WERI-Rb-1 (cell line): ENCODE results near the gene UCK2.

Experiments used
- DNase-seq: peaks from one replicate; pipeline ENCODE4 v3.0.0-alpha.2; 2020
- H3K27ac ChIP-seq: fragments of 250-450 bp; sonication (Bioruptor Pico); 2 replicates; pipeline ENCODE4 v1.5.1; 2020; ENCODE audit warnings: mild to moderate bottlenecking, moderate library complexity
- H3K27me3 ChIP-seq: fragments of 250-450 bp; sonication (Bioruptor Pico); 2 replicates; pipeline ENCODE4 v1.5.1; 2021; ENCODE audit warnings: mild to moderate bottlenecking, low read depth, moderate library complexity; ENCODE audit not compliant: insufficient read depth, severe bottlenecking
- H3K36me3 ChIP-seq: fragments of 250-450 bp; sonication (Bioruptor Pico); 2 replicates; pipeline ENCODE4 v1.5.1; 2020; ENCODE audit warnings: mild to moderate bottlenecking, moderate library complexity
- H3K4me3 ChIP-seq: 2 replicates; pipeline ENCODE4 v1.5.1; 2011; ENCODE audit warnings: low read depth, mild to moderate bottlenecking, control low read depth, low read length
- H3K9me3 ChIP-seq: fragments of 250-450 bp; sonication (Bioruptor Pico); 2 replicates; pipeline ENCODE4 v1.5.1; 2021; ENCODE audit warnings: mild to moderate bottlenecking, moderate library complexity; ENCODE audit not compliant: severe bottlenecking
- TF ChIP-seq, protein P1 (sequence below): IDR thresholded peaks from 2 replicates; pipeline ENCODE4 v1.5.1; 2011; ENCODE audit warnings: low read depth, mild to moderate bottlenecking, control low read depth, inconsistent platforms, low read length

UCK2 gene

DNA sequence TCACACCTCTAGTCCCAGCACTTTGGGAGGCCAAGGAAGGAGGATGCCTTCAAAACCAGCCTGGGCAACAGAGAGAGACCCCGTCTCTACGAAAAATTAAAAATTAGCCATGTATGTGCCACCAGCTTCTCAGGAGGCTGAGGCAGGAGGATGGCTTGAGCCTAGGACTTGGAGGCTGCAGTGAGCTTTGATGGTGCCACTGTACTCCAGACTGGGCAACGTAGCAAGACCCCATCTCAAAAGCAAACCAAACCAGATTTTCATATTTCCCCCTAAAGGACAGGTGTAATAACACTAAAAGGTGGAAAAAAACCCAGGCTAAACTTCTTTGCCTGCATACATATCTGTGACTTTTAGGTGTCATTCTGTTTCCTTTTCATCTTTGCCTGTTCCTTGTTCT is 3.7 kb downstream of the UCK2 start:
- TF ChIP-seq, protein P1, sequence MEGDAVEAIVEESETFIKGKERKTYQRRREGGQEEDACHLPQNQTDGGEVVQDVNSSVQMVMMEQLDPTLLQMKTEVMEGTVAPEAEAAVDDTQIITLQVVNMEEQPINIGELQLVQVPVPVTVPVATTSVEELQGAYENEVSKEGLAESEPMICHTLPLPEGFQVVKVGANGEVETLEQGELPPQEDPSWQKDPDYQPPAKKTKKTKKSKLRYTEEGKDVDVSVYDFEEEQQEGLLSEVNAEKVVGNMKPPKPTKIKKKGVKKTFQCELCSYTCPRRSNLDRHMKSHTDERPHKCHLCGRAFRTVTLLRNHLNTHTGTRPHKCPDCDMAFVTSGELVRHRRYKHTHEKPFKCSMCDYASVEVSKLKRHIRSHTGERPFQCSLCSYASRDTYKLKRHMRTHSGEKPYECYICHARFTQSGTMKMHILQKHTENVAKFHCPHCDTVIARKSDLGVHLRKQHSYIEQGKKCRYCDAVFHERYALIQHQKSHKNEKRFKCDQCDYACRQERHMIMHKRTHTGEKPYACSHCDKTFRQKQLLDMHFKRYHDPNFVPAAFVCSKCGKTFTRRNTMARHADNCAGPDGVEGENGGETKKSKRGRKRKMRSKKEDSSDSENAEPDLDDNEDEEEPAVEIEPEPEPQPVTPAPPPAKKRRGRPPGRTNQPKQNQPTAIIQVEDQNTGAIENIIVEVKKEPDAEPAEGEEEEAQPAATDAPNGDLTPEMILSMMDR = no peak
- no peak for DNase-seq
- H3K27me3 ChIP-seq = no peaks in the 10 kb centered on the region
- H3K27ac ChIP-seq = no peak overlapping the region
- no peaks in the 10 kb centered on the region for H3K9me3 ChIP-seq
- no peak overlapping the region for H3K4me3 ChIP-seq
- H3K36me3 ChIP-seq = peaks cover 17% of the 10 kb centered on the region

DNA sequence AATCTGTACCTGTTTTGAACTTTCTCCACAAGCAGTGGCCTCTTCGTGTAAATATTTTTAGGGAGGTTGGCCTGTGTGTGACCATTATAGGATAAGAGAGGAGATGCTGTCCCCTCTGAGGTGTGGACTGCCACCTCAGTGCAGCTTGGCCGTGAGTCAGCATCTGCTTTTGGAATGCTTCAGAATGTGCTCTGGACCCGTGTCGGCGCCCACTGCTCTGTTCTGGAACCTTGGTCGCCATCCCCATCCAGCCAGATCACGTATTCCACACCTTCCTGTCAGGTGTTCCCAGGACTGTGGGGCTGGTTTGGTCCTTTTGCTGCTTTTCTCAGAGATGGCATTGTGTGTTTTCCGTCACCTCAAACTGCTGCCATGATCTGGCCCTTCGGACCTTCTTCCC is 5.5 kb downstream of the UCK2 start:
- TF ChIP-seq, protein P1 = no peak
- H3K27ac ChIP-seq = no peak overlapping the region
- no peak overlapping the region for H3K4me3 ChIP-seq
- no peaks in the 10 kb centered on the region for H3K9me3 ChIP-seq
- no peak for DNase-seq
- H3K27me3 ChIP-seq = no peaks in the 10 kb centered on the region
- H3K36me3 ChIP-seq = peaks cover 28% of the 10 kb centered on the region

DNA sequence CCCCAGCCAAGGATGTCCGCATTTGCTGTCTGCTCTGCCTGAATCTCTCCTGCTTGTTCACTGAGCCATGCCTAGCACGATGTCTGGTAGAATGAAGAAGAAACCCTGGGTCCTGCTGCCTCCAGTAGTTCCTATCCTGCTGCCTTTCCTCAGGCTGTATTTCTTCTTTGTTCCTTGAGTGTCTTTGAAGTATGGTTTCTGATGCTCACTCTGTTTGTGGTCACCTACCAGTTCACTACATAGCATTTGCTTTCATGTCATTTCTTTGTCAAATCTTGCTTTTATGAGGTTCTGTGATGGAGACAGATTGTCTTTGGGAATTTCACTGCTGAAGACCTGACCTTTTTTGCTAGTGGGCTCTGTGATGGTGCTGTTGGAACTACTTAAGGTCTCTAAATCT is 5.9 kb downstream of the UCK2 start:
- TF ChIP-seq, protein P1 = no peak
- Histone ChIP-seq H3K36me3 (peaks cover 28% of the 10 kb centered on the region), H3K9me3 (no peaks in the 10 kb centered on the region), H3K27me3 (no peaks in the 10 kb centered on the region), H3K4me3 (no peak overlapping the region), H3K27ac (no peak overlapping the region)
- DNase-seq = no peak

DNA sequence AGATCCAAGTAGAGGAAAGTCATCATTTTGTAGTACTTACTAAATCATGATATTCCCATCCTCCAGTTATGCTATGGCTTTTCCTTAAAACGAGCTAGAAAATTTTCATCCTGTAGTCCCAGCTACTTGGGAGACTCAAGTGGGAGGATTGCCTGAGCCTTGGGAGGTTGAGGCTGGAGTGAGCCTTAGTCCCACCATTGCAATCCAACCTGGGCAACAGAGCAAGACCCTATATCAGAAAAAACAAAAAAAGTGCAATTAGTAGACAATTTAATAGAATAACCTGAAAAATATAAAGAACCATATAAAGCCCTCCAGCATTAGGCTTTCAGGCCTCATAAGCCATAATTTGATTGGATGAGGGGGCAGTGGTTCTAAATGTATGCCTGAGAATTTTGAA is 6.8 kb downstream of the UCK2 start:
- no peak overlapping the region for H3K27ac ChIP-seq
- H3K36me3 ChIP-seq = peaks cover 28% of the 10 kb centered on the region
- DNase-seq = no peak
- no peaks in the 10 kb centered on the region for H3K27me3 ChIP-seq
- H3K9me3 ChIP-seq = no peaks in the 10 kb centered on the region
- TF ChIP-seq, protein P1 = no peak
- H3K4me3 ChIP-seq = no peak overlapping the region

DNA sequence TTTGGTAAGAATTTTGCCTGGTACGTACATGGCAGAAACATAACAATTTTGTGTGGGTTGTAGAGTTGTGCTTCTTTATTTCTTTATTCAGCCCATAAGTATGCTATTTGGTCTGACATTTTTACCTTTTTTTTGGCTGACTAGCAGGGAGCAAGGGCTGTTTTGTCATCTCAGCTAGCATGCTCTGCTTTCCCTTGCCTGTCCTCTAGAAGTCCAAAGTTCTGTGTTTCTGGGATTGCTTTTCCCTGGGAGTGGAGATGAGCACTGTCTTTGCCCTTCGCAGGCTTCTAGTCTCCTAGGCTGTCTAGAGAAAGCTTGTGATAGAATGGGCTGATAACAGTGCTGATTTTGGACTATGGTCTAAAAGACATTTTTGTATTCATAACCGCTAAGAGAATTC is 7.5 kb downstream of the UCK2 start:
- Histone ChIP-seq H3K4me3 (no peak overlapping the region), H3K27me3 (no peaks in the 10 kb centered on the region), H3K27ac (no peak overlapping the region), H3K36me3 (peaks cover 26% of the 10 kb centered on the region), H3K9me3 (no peaks in the 10 kb centered on the region)
- DNase-seq = no peak
- TF ChIP-seq, protein P1 = no peak

DNA sequence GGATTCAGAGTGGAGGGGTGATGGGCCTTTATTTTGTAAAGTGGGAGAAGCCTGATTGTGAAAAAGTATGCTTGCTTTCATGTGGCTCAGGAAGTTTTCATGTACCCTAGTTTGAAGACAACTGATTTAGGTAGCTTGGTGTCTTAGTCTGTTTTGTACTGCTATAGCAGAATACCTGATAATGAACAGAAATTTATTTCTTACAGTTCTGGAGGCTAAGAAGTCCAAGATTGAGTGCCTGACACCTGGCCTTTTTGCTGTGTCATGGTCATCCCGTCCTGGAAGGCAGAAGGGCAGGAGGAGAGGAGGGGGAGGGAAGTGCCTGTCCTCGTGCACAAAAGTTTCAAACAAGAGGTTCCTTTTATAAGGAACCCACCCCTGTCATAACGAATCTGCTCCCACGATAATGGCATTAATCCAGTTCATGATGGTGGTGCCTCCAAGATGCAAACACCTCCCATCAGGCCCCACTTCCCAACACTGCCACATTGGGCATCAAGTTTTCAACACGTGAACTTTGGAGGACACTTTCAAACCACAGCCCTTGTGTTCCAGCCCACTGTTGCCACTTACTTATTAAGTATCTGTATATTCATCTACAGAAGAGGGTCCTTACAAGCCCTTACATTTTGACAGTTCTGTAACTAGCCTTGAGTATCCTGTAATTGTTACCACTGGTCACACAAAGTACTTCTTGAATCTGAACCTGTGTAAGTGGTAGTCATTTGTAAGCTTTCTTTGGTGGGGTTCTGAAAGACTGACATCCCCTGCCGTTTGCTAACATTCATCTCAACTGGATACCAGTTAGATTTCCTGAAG is 9.5 kb downstream of the UCK2 start:
- peaks cover 14% of the 10 kb centered on the region for H3K36me3 ChIP-seq
- H3K27me3 ChIP-seq = no peaks in the 10 kb centered on the region
- DNase-seq = no peak
- H3K4me3 ChIP-seq = no peak overlapping the region
- no peaks in the 10 kb centered on the region for H3K9me3 ChIP-seq
- no peak overlapping the region for H3K27ac ChIP-seq
- TF ChIP-seq, protein P1 = no peak
